ENCODE data around the gene MAT1A.

GRCh38 chr10:80280071-80280800 is 9.2 kb downstream of the MAT1A start:
- TF ChIP-seq MLX (CRISPR knock-in tag; IDR thresholded peaks at IDR 0.05) (no peak), ZNF512 (CRISPR knock-in tag; IDR thresholded peaks at IDR 0.05; ENCODE audit: borderline replicate concordance) (no peak), ZNF121 (CRISPR knock-in tag; IDR thresholded peaks at IDR 0.05) (no peak), CTCF (IDR thresholded peaks at IDR 0.05) (no peak), SMAD4 (CRISPR knock-in tag; IDR thresholded peaks at IDR 0.05) (no peak), EMX1 (CRISPR knock-in tag; IDR thresholded peaks at IDR 0.05) (no peak)

Measured in WTC11 (cell line).